Dermis microvascular lymphatic vessel endothelial cell (primary cell): ENCODE measurements around the gene KIAA1958. TPM values are rescaled to one million over a fixed set of nuclear protein-coding genes. Genes with fewer than 3 reads are reported as not detected.

Experiments
- total RNA-seq: library from RNA; depleted of rRNA; stranded (reverse); fragments of >200 nt; gene quantifications from 2 replicates; pipeline ENCODE4 v1.2.1, GENCODE V29; 2014

Gene KIAA1958
- total RNA-seq, 1 donor from 2014 or later, result 1.0 TPM

Other genes with a start within 250 kb of the KIAA1958 start
- 40.2 and 41.6 TPM in 2 replicates for gene PTBP3, start 153.2 kb upstream of the KIAA1958 start, total RNA-seq
- gene HSDL2, start 106.7 kb upstream of the KIAA1958 start, total RNA-seq, result 17.3 and 21.6 TPM in 2 replicates
- gene INIP, start 231.3 kb downstream of the KIAA1958 start, total RNA-seq, result 16.3 and 18.3 TPM in 2 replicates